ENCODE data around the gene TCF21.

The TCF21 gene

DNA sequence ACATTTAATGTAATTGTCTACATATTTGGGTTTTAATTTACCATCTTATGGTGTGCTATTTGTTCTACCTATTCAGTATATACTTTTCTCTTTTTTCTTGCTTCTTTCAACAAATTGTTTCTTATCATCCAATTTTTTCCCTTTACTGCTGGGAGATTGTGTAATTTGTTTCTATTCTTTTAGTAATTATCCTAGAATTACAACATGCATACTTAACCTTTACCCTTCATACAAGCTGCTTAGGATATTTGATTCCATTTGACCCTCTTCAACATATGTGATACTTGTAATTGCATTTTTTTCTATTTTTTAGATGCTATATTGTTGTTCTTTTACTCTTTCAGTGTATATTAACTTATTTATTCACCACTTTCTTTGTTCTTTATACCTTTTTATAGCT is 49.0 kb downstream of the TCF21 start:
- no peak overlapping the region for H3K27ac Mint-ChIP-seq
- H3K36me3 Mint-ChIP-seq: peaks cover 7% of the 10 kb centered on the region
- H3K27me3 Mint-ChIP-seq: peaks cover 47% of the 10 kb centered on the region
- H3K9me3 Mint-ChIP-seq: peaks cover 7% of the 10 kb centered on the region
- no peak overlapping the region for H3K4me3 Mint-ChIP-seq
- ATAC-seq: no peak
- no peaks in the 10 kb centered on the region for H3K4me1 Mint-ChIP-seq

DNA sequence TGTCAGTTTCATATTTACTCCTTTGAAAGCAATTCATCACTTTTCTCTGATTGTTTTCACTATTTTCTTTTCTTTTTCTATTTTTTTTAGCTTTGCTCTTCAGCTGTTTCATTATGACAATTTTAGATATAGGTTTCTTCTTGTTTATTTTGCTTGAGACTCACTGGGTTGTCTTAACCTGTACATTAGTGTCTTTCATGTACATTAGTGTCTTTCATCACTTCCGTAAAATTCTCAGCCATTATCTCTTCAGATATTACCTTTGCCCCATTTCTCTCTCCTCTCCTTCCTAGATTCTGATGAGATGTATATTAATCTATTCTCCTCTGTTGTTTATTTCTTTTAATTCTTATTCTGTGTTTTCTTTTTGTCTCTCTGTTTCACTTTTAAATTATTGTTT is 49.6 kb downstream of the TCF21 start:
- H3K4me3 Mint-ChIP-seq: no peak overlapping the region
- H3K36me3 Mint-ChIP-seq: peaks cover 1% of the 10 kb centered on the region
- H3K4me1 Mint-ChIP-seq: no peaks in the 10 kb centered on the region
- H3K27ac Mint-ChIP-seq: no peak overlapping the region
- no peak for ATAC-seq
- peaks cover 47% of the 10 kb centered on the region for H3K27me3 Mint-ChIP-seq
- peaks cover 2% of the 10 kb centered on the region for H3K9me3 Mint-ChIP-seq

DNA sequence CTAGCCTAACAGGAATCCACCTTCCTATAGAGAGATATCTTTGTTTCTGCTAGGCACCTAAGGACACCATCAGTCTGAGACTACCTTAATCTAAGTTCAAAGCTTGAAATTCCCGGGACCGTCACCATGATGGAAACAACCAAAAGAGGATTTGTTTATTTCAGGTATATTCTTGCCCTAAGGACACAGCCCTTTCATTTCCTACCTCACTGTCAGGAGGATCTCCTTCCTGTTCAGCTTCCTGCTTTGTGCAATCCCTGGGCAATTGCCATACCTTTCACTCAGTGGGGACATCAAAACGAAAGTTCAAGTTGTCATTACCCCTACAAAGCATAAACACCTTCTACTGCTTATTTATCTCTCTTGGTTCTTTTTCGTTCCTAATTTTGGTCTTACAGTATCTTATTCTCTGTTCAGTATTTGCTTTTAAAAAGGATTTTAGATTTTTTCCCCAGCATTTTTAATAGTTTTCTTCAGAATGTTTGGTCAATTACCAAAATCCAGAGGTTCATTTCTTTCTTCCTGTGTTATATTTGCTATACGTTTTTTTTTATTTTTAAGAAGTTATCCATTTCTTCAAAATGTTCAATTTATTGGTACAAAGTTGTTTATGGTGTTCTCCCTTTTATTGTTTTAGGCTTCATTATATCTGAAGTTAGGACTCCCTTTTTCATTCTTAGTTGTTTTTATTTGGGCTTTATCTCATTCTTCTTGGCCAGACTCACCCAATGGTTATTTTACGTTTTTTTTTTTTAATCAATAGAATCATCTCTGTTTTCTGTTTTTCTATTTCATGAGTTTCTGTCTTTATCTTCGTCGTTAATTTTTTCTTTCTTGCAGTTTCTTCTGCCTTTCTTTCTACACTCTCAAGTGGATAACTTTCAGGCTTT is 51.1 kb downstream of the TCF21 start:
- H3K27me3 Mint-ChIP-seq: peaks cover 47% of the 10 kb centered on the region
- no peaks in the 10 kb centered on the region for H3K9me3 Mint-ChIP-seq
- H3K4me1 Mint-ChIP-seq: no peaks in the 10 kb centered on the region
- H3K4me3 Mint-ChIP-seq: no peak overlapping the region
- H3K27ac Mint-ChIP-seq: no peak overlapping the region
- H3K36me3 Mint-ChIP-seq: no peaks in the 10 kb centered on the region
- no peak for ATAC-seq
